ENCODE data around the gene TUBA8. TPM values are rescaled to one million over a fixed set of nuclear protein-coding genes. Genes with fewer than 3 reads are reported as not detected.

The TUBA8 gene
- total and polyA plus RNA-seq, 2 experiments from 2014 or later: 1.1 to 1.4 TPM

DNA sequence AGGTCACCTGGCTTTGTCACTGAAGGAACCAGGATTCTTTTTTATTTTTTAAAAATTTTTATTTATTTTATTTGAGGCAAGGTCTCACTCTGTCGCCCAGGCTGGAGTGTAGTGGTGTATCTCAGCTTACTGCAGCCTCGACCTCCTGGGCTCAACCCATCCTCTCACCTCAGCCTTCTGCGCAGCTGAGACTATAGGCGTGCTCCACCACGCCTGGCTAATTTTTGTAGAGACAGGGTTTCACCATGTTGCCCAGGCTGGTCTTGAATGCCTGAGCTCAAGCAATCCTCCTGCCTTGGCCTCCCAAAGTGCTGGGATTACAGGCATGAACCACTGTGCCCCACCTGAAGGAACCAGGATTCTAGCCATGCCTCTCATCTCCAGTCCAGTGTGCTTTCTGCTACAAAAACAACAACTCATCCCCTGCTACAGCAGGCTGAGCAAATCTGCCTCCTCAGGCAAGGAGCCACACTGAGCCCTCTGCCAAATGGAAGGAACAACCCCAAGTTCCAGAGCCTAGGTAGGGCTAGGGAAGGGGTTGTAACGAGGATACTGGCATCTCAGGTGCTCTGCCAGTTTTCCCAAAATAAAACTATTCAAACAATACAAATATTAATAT lies 35.4 kb upstream of the TUBA8 start:
- H3K27me3 ChIP-seq: no peaks in the 10 kb centered on the region
- TF ChIP-seq, protein P1, sequence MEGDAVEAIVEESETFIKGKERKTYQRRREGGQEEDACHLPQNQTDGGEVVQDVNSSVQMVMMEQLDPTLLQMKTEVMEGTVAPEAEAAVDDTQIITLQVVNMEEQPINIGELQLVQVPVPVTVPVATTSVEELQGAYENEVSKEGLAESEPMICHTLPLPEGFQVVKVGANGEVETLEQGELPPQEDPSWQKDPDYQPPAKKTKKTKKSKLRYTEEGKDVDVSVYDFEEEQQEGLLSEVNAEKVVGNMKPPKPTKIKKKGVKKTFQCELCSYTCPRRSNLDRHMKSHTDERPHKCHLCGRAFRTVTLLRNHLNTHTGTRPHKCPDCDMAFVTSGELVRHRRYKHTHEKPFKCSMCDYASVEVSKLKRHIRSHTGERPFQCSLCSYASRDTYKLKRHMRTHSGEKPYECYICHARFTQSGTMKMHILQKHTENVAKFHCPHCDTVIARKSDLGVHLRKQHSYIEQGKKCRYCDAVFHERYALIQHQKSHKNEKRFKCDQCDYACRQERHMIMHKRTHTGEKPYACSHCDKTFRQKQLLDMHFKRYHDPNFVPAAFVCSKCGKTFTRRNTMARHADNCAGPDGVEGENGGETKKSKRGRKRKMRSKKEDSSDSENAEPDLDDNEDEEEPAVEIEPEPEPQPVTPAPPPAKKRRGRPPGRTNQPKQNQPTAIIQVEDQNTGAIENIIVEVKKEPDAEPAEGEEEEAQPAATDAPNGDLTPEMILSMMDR (IDR thresholded peaks at IDR 0.05; ENCODE audit: low read depth, low read length): no peak
- H3K4me1 ChIP-seq (ENCODE audit: low read depth): peaks cover 5% of the 10 kb centered on the region
- H3K36me3 ChIP-seq: peaks cover 4% of the 10 kb centered on the region
- no peak overlapping the region for H3K27ac ChIP-seq
- no peak for DNase-seq (ENCODE audit: low read depth in 1 of 2, low spot score in 1 of 2)
- no peak overlapping the region for H3K4me3 ChIP-seq
- no peaks in the 10 kb centered on the region for H3K9me3 ChIP-seq (ENCODE audit: low read depth)

DNA sequence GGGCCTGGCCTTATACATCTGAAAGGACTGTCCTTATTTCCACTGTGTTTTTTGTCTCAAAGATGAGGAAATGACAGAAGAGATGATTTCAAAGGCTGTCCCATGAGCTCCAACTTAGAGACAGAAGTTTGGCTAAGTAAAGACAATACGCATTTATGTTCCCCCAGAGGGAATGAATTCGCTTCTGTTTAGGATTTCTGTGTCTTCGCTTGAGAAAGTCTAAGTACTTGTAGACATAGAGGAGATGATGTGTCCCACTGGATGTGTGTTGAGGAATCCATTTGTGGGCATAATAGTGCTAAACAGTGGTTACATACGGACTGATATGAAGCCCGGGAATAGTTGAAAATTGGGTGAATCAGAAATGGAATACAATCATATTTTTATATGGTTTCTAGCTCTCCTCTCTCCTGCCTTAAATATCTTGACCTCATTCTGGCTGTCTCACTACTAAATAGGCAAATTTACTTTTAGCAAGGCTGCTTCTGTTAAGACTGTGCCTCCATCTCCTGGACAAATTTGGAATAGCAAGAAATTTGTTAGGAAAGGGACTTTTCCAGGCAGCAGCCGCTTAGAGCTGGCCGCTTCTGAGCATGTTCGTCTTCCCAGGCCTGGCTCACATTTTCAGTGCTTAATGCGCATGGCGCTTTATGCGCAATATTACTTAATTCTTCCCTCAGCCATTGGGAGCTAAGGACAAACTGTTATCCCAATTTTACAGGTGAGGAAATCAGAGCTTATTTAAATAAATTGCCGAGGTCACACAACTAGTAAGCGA lies 34.7 kb upstream of the TUBA8 start:
- Histone ChIP-seq H3K9me3 (ENCODE audit: low read depth) (no peaks in the 10 kb centered on the region), H3K36me3 (peaks cover 11% of the 10 kb centered on the region), H3K27ac (no peak overlapping the region), H3K27me3 (no peaks in the 10 kb centered on the region), H3K4me1 (ENCODE audit: low read depth) (peaks cover 5% of the 10 kb centered on the region), H3K4me3 (no peak overlapping the region)
- TF ChIP-seq, protein P1 (IDR thresholded peaks at IDR 0.05; ENCODE audit: low read depth, low read length): peak; percentile 74
- DNase-seq (ENCODE audit: low read depth in 1 of 2, low spot score in 1 of 2): peak; percentile 86 to 93

DNA sequence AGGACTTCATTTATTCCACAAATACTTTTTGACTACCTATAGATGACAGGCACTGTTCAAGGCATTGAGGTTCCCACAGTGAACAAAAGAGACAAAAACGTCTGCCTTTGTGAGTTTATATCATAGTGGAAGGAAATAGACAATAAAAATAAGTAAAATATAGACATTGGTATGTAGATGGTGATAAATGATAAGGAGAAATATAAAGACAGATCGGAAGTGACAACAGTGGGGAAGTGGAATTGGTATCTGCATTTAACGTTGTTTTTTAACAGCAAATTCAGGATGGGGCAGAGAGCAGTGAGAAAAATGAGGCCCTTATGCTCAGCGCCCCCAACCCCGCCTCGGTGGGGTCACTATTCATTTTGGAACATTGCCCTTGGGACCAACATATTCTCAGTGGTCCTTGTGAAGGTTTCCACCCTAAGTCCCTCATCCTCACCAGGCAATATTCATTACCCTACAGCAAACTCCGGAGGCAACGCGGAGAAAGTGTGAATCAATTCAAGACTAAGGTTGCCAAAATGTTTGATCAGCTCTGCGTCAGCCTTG lies 33.4 kb upstream of the TUBA8 start:
- no peaks in the 10 kb centered on the region for H3K27me3 ChIP-seq
- H3K9me3 ChIP-seq (ENCODE audit: low read depth): no peaks in the 10 kb centered on the region
- peak overlapping the region; percentile 73 for H3K27ac ChIP-seq
- peaks cover 16% of the 10 kb centered on the region for H3K36me3 ChIP-seq
- peak overlapping the region; percentile 94 for H3K4me3 ChIP-seq
- peaks cover 5% of the 10 kb centered on the region for H3K4me1 ChIP-seq (ENCODE audit: low read depth)
- TF ChIP-seq, protein P1 (IDR thresholded peaks at IDR 0.05; ENCODE audit: low read depth, low read length): no peak
- no peak for DNase-seq (ENCODE audit: low read depth in 1 of 2, low spot score in 1 of 2)

DNA sequence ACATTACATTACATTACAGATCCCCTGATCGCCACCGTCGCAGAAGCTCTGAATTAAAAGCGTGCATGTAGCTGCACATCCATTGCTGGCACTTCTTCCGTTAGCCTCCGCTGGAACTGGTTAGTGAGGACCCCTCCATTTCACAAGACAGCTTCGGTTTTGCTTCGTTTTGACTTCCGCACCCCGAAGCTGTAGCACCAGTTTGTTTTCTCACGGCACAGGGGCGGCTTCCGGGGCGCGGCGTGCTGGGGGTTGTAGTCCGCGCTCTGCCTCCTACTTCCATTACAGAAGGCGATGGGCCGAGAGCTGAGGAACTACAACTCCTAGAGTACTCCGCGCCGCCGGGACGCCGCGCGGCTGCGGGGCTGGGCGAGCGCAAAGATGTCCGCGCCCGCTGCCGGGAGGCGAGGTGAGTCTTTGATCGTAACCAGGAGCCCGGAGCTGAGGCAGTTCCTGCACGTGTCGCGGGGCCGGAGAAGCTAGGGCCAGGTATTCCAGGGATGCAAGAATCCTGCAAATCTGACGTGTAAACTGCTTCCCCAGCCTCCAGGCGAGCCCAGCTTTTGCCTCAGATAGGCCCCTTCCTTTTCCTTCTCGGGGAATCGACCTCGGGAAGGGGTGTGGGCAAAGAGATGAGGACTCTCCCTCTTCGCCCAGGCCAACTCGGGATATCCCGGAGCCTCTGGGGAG lies 32.8 kb upstream of the TUBA8 start, which contains the start of gene PEX26:
Gene PEX26, plus strand, starts transcription at position 352 of the 690 bp plus-strand sequence. CDS start 387 bp downstream, outside the sequence.
- Histone ChIP-seq H3K27me3 (no peaks in the 10 kb centered on the region), H3K27ac (peak within 1 kb of the TSS; percentile 73), H3K9me3 (ENCODE audit: low read depth) (no peaks in the 10 kb centered on the region), H3K4me1 (ENCODE audit: low read depth) (peaks cover 5% of the 10 kb centered on the region), H3K36me3 (peaks cover 16% of the 10 kb centered on the region), H3K4me3 (peak within 1 kb of the TSS; percentile 94)
- peak; percentile 96 to 97 for DNase-seq (ENCODE audit: low read depth in 1 of 2, low spot score in 1 of 2)
- TF ChIP-seq, protein P1 (IDR thresholded peaks at IDR 0.05; ENCODE audit: low read depth, low read length): no peak

DNA sequence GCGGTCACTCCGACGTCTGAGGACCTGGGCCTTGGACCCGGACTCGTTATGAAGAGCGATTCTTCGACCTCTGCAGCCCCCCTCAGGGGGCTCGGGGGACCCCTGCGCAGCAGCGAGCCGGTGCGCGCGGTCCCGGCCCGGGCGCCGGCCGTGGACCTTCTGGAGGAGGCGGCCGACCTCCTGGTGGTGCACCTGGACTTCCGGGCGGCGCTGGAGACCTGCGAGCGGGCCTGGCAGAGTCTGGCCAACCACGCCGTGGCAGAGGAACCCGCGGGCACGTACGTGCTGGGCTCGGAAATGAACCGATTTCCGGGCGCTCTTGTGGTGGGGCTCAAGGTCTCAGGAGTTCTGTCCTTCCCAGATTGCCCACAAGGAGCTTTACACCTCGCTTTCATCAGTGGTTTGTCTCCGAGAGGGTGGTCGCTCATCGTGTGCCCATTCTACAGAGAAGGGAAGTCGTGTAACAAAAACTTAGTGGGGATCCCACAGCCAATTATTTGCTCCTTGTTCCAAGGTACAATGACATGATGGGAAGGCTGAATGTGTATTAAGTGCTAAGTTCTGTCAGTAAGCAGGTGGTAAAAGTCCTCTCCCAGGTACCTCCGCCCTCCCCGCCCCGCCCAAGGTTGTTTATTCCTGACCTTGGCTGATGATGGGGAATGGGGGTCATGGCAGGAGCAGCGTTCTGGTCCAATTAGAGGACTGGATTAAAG lies 32.1 kb upstream of the TUBA8 start:
- H3K27me3 ChIP-seq: no peaks in the 10 kb centered on the region
- peaks cover 16% of the 10 kb centered on the region for H3K36me3 ChIP-seq
- H3K9me3 ChIP-seq (ENCODE audit: low read depth): no peaks in the 10 kb centered on the region
- H3K27ac ChIP-seq: peak overlapping the region; percentile 73
- H3K4me3 ChIP-seq: peak overlapping the region; percentile 94
- peaks cover 5% of the 10 kb centered on the region for H3K4me1 ChIP-seq (ENCODE audit: low read depth)
- TF ChIP-seq, protein P1 (IDR thresholded peaks at IDR 0.05; ENCODE audit: low read depth, low read length): peak; percentile 8
- peak in 1 of 2 donors; percentile 22 for DNase-seq (ENCODE audit: low read depth in 1 of 2, low spot score in 1 of 2)
